ENCODE data around the gene GSX2.
A peak's percentile ranks its signal among the peaks of the same experiment; 100 is the strongest.

The GSX2 gene

DNA sequence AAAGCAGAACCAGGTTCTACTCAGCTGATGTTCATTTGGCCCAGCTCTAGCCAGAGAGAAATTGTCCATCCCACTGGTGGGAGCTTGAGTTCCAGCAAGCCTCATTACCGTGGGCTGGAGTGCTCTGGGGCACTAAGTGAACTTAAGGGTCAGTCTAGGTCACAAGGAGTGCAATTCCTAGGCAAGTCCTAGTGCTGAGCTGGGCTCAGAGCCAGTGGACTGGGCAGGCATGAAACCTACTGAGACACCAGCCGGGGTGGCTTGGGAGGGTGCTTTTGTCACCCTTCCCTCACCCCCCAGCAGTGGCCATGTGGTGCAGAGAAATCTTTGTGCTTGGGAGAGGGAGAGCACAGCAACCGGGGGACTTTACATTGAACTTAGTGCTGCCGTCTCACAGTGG, 39.4 kb downstream of the GSX2 start:
- TF ChIP-seq, protein P1, sequence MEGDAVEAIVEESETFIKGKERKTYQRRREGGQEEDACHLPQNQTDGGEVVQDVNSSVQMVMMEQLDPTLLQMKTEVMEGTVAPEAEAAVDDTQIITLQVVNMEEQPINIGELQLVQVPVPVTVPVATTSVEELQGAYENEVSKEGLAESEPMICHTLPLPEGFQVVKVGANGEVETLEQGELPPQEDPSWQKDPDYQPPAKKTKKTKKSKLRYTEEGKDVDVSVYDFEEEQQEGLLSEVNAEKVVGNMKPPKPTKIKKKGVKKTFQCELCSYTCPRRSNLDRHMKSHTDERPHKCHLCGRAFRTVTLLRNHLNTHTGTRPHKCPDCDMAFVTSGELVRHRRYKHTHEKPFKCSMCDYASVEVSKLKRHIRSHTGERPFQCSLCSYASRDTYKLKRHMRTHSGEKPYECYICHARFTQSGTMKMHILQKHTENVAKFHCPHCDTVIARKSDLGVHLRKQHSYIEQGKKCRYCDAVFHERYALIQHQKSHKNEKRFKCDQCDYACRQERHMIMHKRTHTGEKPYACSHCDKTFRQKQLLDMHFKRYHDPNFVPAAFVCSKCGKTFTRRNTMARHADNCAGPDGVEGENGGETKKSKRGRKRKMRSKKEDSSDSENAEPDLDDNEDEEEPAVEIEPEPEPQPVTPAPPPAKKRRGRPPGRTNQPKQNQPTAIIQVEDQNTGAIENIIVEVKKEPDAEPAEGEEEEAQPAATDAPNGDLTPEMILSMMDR (conservative IDR thresholded peaks at IDR 0.05) = no peak
- H3K27ac ChIP-seq = no peak overlapping the region

DNA sequence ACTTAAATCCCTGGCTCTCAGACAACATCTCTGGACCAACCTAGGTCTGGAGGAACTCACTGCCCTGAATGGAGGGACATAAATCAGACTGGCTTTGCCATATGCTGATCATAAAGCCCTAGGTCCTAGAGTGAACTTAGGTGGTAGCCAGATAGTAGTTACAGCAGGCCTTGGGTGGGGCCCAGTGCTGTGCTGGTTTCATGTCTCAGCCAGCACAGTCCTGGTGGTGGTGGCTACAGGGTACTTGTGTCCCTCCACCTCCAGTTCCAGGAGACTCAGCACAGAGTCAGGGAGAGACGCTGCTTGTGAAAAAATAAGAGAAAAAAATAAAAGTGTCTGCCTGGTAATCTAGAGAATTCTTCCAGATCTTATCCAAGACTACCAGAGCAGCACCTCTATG, 40.3 kb downstream of the GSX2 start:
- H3K27ac ChIP-seq = no peak overlapping the region
- TF ChIP-seq, protein P1 (conservative IDR thresholded peaks at IDR 0.05) = no peak

DNA sequence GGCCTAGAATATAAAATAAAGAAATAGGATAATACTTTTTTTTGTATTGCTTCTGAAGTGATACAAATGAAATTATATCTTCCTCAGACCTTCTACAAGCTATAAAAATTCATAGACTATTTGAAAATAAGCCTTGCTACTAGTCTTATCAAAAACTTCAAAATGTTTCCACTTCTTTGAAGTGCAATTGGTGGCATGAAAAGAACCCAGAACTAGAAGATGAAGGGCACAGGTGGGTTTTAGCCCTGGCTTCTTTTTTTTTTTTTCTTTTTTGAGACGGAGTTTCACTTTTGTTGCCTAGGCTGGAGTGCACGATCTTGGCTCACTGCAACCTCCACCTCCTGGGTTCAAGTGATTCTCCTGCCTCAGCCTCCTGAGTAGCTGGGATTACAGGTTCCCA, 44.2 kb downstream of the GSX2 start:
- TF ChIP-seq, protein P1 (conservative IDR thresholded peaks at IDR 0.05) = no peak

DNA sequence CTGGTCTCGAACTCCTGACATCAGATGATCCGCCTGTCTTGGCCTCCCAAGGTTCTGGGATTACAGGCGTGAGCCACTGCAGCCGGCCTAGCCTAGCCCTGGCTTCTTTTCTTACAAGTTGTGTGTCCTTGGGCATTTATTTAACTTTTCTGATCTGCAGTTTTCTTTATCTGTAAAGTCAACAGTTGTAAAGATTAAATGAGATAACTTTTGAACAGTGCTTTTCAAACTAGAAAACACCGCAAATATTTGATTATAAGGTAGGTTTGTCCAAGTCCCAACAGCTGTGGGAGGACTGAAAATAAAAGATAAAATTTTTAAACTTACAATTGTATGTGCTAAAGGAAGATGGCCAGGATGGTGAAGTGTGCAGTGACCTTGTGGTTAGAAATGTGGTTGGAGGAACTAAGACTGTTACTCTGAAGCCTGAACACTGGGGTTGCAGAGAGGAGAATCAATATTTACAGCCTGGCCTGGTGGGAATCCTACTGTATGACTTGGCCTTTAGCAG, 44.8 kb downstream of the GSX2 start:
- TF ChIP-seq, protein P1 (conservative IDR thresholded peaks at IDR 0.05) = no peak
- peak overlapping the region; percentile 71 for H3K27ac ChIP-seq

More for the DNA sequence above, 44.2 kb downstream of the GSX2 start:
- peak overlapping the region; percentile 71 for H3K27ac ChIP-seq

DNA sequence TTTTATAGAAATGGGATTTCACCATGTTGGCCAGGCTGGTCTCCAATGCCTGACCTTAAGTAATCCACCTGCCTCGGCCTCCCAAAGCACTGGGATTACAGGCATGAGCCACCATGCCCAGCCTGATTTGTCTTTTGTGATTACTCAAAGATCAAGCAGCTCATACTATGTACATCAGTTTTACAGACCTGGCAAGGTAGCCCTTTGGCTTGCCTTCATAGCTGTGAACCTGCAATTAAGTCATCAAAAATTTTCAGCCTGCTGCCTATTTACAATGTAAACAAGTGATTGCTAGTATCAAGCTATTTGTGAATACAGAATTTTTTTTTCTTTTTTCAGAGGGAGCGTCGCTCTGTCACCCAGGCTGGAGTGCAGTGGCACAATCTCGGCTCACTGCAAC, 46.2 kb downstream of the GSX2 start:
- TF ChIP-seq, protein P1 (conservative IDR thresholded peaks at IDR 0.05) = no peak
- peak overlapping the region; percentile 71 for H3K27ac ChIP-seq

DNA sequence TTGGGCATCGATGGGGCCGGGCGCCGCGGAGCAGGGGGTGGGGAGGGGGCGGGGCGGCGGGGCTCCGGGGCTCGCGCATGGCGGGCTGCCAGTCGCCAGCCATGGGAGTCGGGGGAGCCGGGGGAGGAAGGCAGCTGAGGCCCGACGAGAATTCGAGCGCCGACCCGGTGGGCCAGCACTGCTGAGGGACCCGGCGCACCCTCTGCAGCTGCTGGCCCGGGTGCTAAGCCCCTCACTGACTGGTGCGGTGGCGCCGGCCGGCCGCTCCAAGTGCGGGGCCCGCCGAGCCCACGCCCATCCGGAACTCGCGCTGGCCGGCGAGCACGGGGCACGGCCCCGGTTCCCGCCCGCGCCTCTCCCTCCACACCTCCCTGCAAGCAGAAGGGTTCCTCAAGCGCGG, 49.4 kb downstream of the GSX2 start:
- H3K27ac ChIP-seq = no peak overlapping the region
- TF ChIP-seq, protein P1 (conservative IDR thresholded peaks at IDR 0.05) = no peak
